ENCODE measurements around the gene SDK1. TPM values are rescaled to one million over a fixed set of nuclear protein-coding genes. Genes with fewer than 3 reads are reported as not detected.

SDK1 gene
- total RNA-seq, 2 experiments from 2014 or later = 0.25 to 0.78 TPM

DNA sequence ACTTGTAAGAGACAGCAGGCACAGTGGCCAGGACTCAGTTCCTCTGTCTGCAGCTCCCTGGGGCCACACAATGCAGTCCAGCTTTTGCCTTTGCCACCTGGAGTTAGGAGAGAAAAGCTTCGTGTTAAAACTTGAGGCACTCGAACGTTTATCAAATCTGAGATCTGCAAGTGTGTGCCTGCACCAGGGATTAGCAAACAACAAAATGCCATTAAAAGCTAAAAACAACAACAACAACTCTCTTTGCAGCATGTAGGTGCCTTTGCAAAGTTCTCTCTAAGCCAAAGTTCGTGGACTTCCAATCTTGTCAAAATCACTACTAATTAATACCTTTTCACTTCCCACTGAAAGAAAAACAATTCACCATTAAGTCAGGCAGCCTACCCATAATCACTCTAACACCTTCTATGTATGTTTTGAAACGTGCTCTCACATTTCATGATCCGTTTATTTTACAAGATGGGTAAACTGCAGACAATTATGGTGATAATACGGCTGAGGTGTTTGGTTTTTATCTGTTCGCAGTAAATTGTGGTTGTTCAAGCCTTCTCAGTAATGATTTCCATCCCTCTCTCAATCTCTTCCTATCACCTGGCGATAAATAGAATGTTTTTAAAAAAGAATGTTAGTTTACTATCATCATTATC is 36.2 kb upstream of the SDK1 start:
- POLR2A ChIA-PET = no interaction called here
- Mint-ChIP-seq H3K27me3 (peaks cover 21% of the 10 kb centered on the region), H3K27ac (no peak overlapping the region), H3K36me3 (ENCODE audit: low read depth) (no peaks in the 10 kb centered on the region), H3K4me3 (no peak overlapping the region), H3K9me3 (no peaks in the 10 kb centered on the region), H3K4me1 (ENCODE audit: low read depth) (no peaks in the 10 kb centered on the region)
- no peak for TF ChIP-seq CTCF (IDR thresholded peaks at IDR 0.05)
- ATAC-seq (no peak), DNase-seq (no peak)
- CTCF ChIA-PET = no interaction called here
- intact Hi-C loops (cut with micrococcal nuclease) = no loop called here

DNA sequence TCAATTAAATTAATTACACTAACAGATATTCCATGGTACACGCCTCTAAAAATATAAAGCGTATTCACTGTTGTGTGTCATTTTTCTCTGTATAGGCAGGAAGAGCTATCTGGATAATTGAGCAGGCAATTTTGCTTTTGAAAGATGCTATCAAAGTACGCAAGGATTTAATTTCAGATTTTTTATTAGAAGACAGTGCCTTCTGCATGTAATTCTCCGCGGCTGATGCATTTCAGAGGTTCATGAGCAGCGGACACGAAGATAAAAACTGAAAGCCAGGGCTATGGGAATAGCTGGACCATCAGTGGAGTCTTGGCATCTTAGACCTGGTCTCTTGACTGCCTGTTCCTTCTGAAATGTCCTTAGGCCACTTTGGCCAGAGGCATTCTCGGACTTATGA is 35.7 kb upstream of the SDK1 start:
- intact Hi-C loops (cut with micrococcal nuclease) = no loop called here
- Mint-ChIP-seq H3K4me3 (no peak overlapping the region), H3K36me3 (ENCODE audit: low read depth) (no peaks in the 10 kb centered on the region), H3K4me1 (ENCODE audit: low read depth) (no peaks in the 10 kb centered on the region), H3K9me3 (no peaks in the 10 kb centered on the region), H3K27ac (no peak overlapping the region), H3K27me3 (peaks cover 21% of the 10 kb centered on the region)
- no peak for TF ChIP-seq CTCF (IDR thresholded peaks at IDR 0.05)
- no peak for ATAC-seq
- no peak for DNase-seq
- POLR2A ChIA-PET = no interaction called here
- CTCF ChIA-PET = no interaction called here

- no peaks in the 10 kb centered on the region for H3K9me3 Mint-ChIP-seq
- POLR2A ChIA-PET = no interaction called here
- no peak overlapping the region for H3K4me3 Mint-ChIP-seq
Observed at GRCh38 chr7:3266240-3266639, 34.8 kb upstream of the SDK1 start.

DNA sequence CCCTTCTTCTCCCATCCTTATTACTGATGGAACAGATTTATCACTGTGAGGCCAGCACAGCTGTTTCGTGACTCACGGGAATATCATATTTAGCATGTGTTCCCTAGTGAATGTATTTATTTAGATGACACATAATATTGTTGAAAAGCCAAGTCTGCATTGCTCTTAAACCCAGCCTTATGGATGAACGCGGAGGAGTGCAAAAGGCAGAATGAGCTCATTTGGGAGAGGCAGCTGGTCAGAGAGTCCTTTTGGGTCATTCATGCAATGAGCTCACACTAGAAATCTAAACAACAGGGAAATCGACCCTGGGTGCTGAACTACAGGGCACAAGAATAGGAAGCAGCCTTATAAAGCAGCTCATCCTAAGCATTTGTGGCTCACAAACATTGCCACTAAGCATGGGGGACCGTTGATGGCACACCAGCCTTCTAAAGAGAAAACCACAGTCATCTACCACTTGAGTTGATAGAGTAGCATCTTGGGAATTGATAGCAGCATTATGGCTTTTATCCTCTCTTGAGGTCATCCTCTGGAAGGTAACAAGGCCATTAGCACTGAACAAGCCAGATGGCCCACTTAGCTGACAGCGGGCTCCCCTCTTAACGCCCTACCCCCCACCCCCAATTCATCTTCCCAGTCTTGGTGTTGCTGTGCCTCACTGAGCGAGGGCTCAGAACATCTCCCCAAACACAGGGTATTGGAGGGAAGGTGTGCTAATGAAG is 32.9 kb upstream of the SDK1 start:
- no peak overlapping the region for H3K27ac Mint-ChIP-seq
- H3K27me3 Mint-ChIP-seq = peaks cover 15% of the 10 kb centered on the region
- DNase-seq (no peak), ATAC-seq (no peak)
- no peaks in the 10 kb centered on the region for H3K36me3 Mint-ChIP-seq (ENCODE audit: low read depth)
- no peaks in the 10 kb centered on the region for H3K4me1 Mint-ChIP-seq (ENCODE audit: low read depth)
- intact Hi-C loops (cut with micrococcal nuclease) = no loop called here
- ChIA-PET CTCF (no interaction called here), POLR2A (no interaction called here)
- no peak for TF ChIP-seq CTCF (IDR thresholded peaks at IDR 0.05)
- H3K4me3 Mint-ChIP-seq = no peak overlapping the region
- H3K9me3 Mint-ChIP-seq = no peaks in the 10 kb centered on the region

More at GRCh38 chr7:3266240-3266639, 34.8 kb upstream of the SDK1 start:
- H3K27me3 Mint-ChIP-seq = peaks cover 19% of the 10 kb centered on the region
- no peak overlapping the region for H3K27ac Mint-ChIP-seq
- H3K4me1 Mint-ChIP-seq (ENCODE audit: low read depth) = no peaks in the 10 kb centered on the region
- no peak for ATAC-seq
- intact Hi-C loops (cut with micrococcal nuclease) = no loop called here
- no peak for DNase-seq
- CTCF ChIA-PET = interaction anchor here (0.7 to 1.4 kb wide), 2 partner anchors 13 to 153 kb away, joined by 3 read pairs; no protein-coding TSS in a partner anchor
- no peaks in the 10 kb centered on the region for H3K36me3 Mint-ChIP-seq (ENCODE audit: low read depth)
- TF ChIP-seq CTCF (IDR thresholded peaks at IDR 0.05) = no peak

DNA sequence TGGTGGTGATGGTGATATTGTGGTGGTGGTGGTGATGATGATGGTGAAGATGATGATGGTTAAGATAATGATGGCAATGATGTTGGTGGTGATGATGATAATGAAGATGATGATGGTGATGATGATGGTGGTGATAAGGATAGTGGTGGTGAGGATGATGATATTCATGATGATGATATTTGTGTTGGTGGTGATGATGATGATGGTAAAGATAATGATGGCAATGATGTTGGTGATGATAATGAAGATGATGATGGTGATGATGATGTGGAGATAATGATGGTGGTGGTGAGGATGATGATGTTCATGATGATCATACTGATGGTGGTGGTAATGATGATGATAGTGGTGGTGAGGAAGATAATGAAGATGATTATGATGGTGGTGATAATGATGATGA is 30.7 kb upstream of the SDK1 start:
- DNase-seq (no peak), ATAC-seq (no peak)
- Mint-ChIP-seq H3K27me3 (peaks cover 3% of the 10 kb centered on the region), H3K4me3 (no peak overlapping the region), H3K9me3 (no peaks in the 10 kb centered on the region), H3K36me3 (ENCODE audit: low read depth) (no peaks in the 10 kb centered on the region), H3K27ac (no peak overlapping the region), H3K4me1 (ENCODE audit: low read depth) (no peaks in the 10 kb centered on the region)
- ChIA-PET CTCF (no interaction called here), POLR2A (no interaction called here)
- intact Hi-C loops (cut with micrococcal nuclease) = no loop called here
- no peak for TF ChIP-seq CTCF (IDR thresholded peaks at IDR 0.05)

Data from activated CD8-positive, alpha-beta T cell treated with anti-CD3 and anti-CD28 coated beads for 36 hours (primary cell).